NCI-H510A treated with DMSO at 0.1 percent for 48 hours (cell line): ENCODE results near the gene PACSIN1.

Experiments used
- DNase-seq: peaks from one replicate; lab custom pipeline; 2025; lab: John Stamatoyannopoulos, UW

The PACSIN1 gene, protein sequence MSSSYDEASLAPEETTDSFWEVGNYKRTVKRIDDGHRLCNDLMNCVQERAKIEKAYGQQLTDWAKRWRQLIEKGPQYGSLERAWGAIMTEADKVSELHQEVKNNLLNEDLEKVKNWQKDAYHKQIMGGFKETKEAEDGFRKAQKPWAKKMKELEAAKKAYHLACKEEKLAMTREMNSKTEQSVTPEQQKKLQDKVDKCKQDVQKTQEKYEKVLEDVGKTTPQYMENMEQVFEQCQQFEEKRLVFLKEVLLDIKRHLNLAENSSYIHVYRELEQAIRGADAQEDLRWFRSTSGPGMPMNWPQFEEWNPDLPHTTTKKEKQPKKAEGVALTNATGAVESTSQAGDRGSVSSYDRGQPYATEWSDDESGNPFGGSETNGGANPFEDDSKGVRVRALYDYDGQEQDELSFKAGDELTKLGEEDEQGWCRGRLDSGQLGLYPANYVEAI

GRCh38 chr6:34465531-34466241, at the start of gene PACSIN1:
PACSIN1 (plus strand) TSS chr6:34466076; CDS start chr6:34526306, 60,230 bp downstream.
- peak; percentile 82 for DNase-seq

DNA sequence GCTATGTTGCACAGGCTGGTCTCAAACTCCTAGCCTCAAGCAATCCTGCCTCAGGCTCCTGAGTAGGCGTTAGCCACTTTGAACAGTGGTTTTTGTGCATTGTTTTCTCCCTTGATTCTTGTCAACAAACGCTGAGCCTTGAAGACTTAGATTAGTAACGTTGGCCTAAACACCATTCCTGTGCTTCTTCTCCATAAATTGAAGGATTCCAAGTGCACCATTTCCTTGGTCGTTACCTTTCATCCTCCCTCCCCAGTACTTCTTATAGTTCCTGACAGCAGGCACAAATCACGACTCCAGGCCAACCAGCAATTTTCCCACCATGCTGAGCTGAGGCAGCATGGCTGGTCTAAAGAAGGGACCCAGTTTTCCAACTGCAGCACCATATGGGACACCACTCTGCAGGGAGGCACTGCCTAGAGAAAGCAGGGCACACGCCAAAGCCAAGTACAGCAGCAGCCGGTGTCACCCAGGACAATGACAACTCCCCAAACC, 49.0 kb upstream of the PACSIN1 start:
- no peak for DNase-seq

- DNase-seq = no peak
These were observed 47.5 kb upstream of the PACSIN1 start for GRCh38 chr6:34418367-34418766.

GRCh38 chr6:34423254-34423653, 42.6 kb upstream of the PACSIN1 start:
- no peak for DNase-seq

DNA sequence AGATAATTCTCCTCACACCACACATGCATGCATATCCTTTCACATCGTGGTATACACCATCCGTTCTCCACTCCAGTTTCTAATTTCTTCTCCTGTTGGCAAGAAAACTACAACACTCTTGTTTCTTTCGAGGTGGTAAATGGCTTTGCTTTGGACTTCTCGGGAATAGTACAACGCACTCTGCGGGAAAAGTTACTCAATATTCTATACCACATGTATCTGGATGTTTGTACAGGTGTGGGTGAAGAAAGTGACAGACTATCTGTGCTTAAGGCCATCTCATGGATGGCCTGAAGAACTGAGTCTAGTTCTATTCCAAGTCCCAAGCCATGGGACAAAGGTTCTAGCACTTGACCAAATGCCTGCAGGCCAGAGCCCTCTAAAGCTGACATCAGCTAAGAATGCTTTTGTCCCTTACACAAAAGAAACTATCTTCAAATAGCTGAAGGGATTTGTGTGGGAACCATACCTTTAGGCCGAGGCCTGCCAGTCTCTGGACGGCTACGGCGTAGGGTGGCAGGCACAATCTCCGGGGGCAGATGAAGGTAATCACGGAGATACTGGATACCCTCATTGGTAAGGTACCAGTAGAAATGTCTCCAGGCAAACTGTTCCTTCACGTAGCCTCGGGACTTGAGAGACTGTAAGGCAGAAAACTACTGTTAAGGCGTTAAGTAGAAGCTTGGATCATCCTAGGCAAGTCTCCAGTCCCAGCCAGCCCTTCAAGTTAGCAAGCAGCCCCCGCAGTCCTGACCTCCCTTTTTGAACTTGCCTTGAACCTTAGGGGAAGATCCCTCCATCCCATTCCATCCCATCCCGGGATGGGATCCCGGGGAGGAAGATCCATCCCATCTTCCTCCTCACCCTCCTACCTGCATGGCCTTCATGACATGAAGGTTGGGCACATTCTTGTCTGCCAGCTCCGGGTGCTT, 41.4 kb upstream of the PACSIN1 start:
- no peak for DNase-seq

- no peak for DNase-seq
These were observed 40.8 kb upstream of the PACSIN1 start for GRCh38 chr6:34425132-34425497.

- peak; percentile 95 for DNase-seq
These were observed 40.1 kb upstream of the PACSIN1 start, which contains the start of gene RPS10 for GRCh38 chr6:34425498-34426410. RPS10 (minus strand) TSS chr6:34426069; CDS start chr6:34425221, 848 bp downstream.

DNA sequence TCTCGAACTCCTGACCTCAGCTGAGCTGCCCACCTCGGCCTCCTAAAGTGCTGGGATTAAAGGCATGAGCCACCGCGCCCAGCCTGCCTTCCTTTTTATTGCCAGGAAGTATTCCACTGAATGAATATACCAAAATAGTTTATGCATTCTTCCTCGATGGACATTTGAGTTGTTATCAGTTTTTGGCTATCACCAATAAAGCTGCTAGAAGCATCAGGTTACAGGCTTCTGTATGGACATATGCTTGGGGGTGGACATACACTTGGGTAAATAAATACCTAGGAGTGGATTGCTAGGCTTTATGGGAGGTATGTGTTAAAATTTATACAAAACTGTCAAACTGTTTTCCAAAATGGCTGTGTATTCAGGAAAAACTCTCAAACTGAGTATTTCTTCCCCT, 30.0 kb upstream of the PACSIN1 start:
- no peak for DNase-seq

DNA sequence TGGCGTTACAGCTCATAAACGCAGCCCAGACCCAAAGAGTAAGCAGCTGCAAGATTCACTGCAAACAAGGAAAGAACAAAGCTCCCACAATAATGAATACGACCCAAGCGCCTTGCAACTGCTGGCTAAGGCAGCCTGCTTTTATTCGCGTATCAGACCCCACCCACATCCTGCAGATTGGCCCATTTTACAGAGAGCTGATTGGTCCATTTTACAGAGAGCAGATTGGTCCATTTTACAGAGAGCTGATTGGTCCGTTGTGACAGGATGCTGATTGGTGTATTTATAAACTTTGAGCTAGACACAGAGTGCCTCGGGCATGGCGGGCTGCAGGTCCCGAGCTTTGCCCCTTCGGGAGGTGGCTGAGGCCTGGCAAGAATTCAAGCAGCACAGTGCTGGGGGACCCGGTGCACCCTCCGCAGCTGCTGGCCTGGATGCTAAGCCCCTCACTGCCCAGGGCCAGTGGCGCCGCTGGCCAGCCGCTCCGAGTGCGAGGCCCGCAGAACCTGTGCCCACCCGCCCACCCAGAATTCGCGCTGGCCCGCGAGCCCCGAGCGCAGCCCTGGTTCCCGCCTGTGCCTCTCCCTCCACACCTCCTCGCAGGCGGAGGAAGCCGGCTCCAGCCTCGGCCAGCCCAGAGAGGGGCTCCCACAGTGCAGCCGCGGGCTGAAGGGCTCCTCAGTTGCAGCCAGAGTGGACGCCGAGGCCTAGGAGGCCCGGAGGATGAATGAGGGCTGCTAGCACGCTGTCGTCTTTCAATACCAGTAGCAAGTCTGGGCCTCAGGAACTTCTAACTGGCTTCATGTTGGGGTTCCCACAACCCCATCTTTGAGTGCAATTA, 28.9 kb upstream of the PACSIN1 start:
- DNase-seq = no peak

- DNase-seq = no peak
These were observed 28.3 kb upstream of the PACSIN1 start for GRCh38 chr6:34437644-34437970.

DNA sequence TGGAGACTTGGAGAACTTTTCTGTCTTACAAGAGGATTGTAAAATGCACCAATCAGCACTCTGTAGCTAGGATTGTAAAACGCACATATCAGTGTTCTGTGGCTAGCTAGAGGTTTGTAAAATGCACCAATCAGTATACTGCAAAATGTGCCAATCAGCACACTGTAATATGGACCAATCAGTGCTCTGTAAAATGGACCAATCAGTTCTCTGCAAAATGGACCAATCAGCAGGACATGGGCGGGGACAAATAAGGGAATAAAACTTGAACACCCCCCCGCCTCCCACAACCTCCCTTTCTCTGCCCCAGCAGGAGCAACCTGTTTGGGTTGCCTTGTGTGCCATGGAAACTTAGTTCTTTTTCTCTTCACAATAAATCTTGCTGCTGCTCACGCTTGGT, 27.2 kb upstream of the PACSIN1 start:
- no peak for DNase-seq

GRCh38 chr6:34439442-34439841, 26.4 kb upstream of the PACSIN1 start:
- DNase-seq = no peak

- DNase-seq = no peak
These were observed 24.4 kb upstream of the PACSIN1 start for GRCh38 chr6:34441526-34441925.

- DNase-seq = no peak
These were observed 20.5 kb upstream of the PACSIN1 start for GRCh38 chr6:34445313-34445860.

- no peak for DNase-seq
These were observed 18.5 kb upstream of the PACSIN1 start for GRCh38 chr6:34447386-34447785.

- peak; percentile 59 for DNase-seq
These were observed 18.0 kb upstream of the PACSIN1 start for GRCh38 chr6:34447910-34448309.

- no peak for DNase-seq
These were observed 14.7 kb upstream of the PACSIN1 start for GRCh38 chr6:34451192-34451591.

DNA sequence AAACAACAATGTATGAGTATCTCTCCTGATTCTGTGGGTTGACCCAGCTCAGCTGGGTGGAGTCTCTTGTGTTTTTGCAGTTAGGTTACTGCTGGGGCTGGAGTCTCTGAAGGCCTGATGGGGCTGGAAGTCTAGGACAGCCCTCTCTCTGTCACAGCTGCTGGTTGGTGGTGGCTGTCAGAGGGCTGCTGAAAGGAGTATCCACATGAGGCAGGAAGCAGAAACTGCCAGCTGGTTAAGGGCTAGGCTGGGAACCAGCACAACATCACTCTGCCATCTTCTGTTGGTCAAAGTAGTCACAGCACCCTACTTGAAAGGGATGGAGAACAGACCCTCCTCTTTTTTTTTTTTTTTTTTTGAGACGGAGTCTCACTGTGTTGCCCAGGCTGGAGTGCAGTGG, 10.0 kb upstream of the PACSIN1 start:
- DNase-seq = no peak

GRCh38 chr6:34457382-34457741, 8.5 kb upstream of the PACSIN1 start:
- no peak for DNase-seq
